C4-2B (cell line): ENCODE results near the gene TRRAP.

Experiments used
- ZFX ChIP-seq: fragments of 450-650 bp; IDR thresholded peaks from 2 replicates; pipeline ENCODE4 v1.6.1; 2017
- TF ChIP-seq, protein P1 (sequence below): fragments of 450-650 bp; conservative IDR thresholded peaks from 2 replicates; pipeline ENCODE4 v1.5.1; 2017; ENCODE audit warnings: mild to moderate bottlenecking

DNA sequence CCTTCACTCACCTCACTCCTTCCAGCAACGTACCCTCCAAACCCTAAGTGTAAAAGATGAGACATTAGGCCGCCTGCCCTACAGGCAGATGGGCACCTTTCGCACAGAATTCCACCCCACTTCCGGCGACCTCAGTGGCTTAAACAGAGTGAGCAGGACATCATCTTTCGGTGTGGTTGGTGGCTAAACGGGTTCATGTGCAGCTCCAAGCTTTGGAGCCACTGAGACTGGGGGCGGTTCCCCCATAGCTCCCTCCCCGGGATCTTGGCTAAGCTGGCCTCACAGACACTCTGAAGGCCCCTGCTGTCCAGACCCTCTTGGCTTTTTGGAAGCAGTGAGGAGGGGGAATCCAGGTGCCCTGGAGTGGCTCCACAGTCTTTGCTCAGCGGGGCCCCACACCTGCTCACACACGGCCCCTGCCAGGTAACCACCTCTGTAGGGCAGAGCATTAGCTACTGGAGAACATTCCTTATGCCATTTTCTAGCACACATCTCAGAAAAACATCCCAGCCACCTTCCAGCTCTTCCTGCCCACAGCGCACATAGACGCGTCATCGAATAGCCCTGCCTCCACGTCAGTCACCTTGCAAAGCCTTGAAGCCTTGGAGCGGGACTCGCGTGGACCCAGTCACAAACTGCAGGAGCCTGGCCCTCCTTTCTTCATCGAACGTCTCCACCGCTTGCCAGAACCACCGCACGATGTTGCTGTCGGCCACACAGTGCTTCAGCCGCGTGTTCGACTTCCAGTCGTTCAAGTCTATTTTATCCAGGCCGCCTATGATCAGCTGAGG lies 156.8 kb downstream of the TRRAP start:
- TF ChIP-seq, protein P1, sequence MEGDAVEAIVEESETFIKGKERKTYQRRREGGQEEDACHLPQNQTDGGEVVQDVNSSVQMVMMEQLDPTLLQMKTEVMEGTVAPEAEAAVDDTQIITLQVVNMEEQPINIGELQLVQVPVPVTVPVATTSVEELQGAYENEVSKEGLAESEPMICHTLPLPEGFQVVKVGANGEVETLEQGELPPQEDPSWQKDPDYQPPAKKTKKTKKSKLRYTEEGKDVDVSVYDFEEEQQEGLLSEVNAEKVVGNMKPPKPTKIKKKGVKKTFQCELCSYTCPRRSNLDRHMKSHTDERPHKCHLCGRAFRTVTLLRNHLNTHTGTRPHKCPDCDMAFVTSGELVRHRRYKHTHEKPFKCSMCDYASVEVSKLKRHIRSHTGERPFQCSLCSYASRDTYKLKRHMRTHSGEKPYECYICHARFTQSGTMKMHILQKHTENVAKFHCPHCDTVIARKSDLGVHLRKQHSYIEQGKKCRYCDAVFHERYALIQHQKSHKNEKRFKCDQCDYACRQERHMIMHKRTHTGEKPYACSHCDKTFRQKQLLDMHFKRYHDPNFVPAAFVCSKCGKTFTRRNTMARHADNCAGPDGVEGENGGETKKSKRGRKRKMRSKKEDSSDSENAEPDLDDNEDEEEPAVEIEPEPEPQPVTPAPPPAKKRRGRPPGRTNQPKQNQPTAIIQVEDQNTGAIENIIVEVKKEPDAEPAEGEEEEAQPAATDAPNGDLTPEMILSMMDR: no peak
- no peak for TF ChIP-seq ZFX
